WTC11 (cell line): ENCODE results near the gene ZBTB16. TPM values are rescaled to one million over a fixed set of nuclear protein-coding genes. Genes with fewer than 3 reads are reported as not detected.

Source experiments
- ATAC-seq: fragments of 200-7000 bp; cut with Tn5 transposase; 2 replicates; pipeline ENCODE4 v1.10.0; 2021; ENCODE audit warnings: mild to moderate bottlenecking, moderate library complexity
- CTCF ChIA-PET: fragments of 300-600 bp; sonication (Branson Sonifier 250); formaldehyde crosslinking; loops from one replicate; lab custom pipeline; 2021; ENCODE audit warnings: antibody characterized with exemption; lab: Charles Lee
- POLR2A ChIA-PET: fragments of 350-600 bp; sonication (Branson Sonifier 250); formaldehyde crosslinking; loops from one replicate; lab custom pipeline; 2021; ENCODE audit warnings: antibody characterized with exemption; lab: Charles Lee
- DNase-seq: peaks from one replicate; pipeline ENCODE4 v3.0.0; 2021; ENCODE audit warnings: low spot score
- H3K27ac Mint-ChIP-seq: 2 replicates; pipeline ENCODE4 v1.8.0; 2021; ENCODE audit warnings: mixed read lengths
- H3K27me3 Mint-ChIP-seq: 2 replicates; pipeline ENCODE4 v1.8.0; 2021; ENCODE audit warnings: low read depth, mild to moderate bottlenecking, moderate library complexity, mixed read lengths
- H3K36me3 Mint-ChIP-seq: 2 replicates; pipeline ENCODE4 v1.8.0; 2021; ENCODE audit warnings: mixed read lengths
- H3K4me1 Mint-ChIP-seq: 2 replicates; pipeline ENCODE4 v1.8.0; 2022; ENCODE audit warnings: mixed read lengths
- H3K4me3 Mint-ChIP-seq: 2 replicates; pipeline ENCODE4 v1.8.0; 2021; ENCODE audit warnings: mild to moderate bottlenecking, moderate library complexity, mixed read lengths
- H3K9me3 Mint-ChIP-seq: 2 replicates; pipeline ENCODE4 v1.8.0; 2021; ENCODE audit warnings: mixed read lengths
- FOXJ3 ChIP-seq: sonication (generic); formaldehyde crosslinking; IDR thresholded peaks from 2 replicates; pipeline ENCODE4 v1.9.0; 2021; ENCODE audit warnings: missing genetic modification reagents, mild to moderate bottlenecking, borderline replicate concordance
- FOXP1 ChIP-seq: sonication (generic); formaldehyde crosslinking; IDR thresholded peaks from 2 replicates; pipeline ENCODE4 v1.8.0; 2022; ENCODE audit warnings: missing genetic modification reagents, mild to moderate bottlenecking, moderate library complexity, borderline replicate concordance
- IRF2 ChIP-seq: sonication (generic); formaldehyde crosslinking; IDR thresholded peaks from 2 replicates; pipeline ENCODE4 v1.8.0; 2022; ENCODE audit warnings: low read depth, missing genetic modification reagents, borderline replicate concordance
- KAT7 ChIP-seq: sonication (generic); formaldehyde crosslinking; IDR thresholded peaks from 2 replicates; pipeline ENCODE4 v1.8.1; 2023; ENCODE audit warnings: missing genetic modification reagents, mild to moderate bottlenecking, borderline replicate concordance
- NR2C2 ChIP-seq: sonication (generic); formaldehyde crosslinking; IDR thresholded peaks from 2 replicates; pipeline ENCODE4 v1.8.0; 2022; ENCODE audit warnings: mild to moderate bottlenecking, missing genetic modification reagents
- SOX15 ChIP-seq: fragments of 250-450 bp; sonication (Bioruptor Pico); IDR thresholded peaks from 2 replicates; pipeline ENCODE4 v1.9.0; 2021; ENCODE audit warnings: mild to moderate bottlenecking
- total RNA-seq: library from RNA; stranded (reverse); gene quantifications from 3 replicates; pipeline ENCODE4 v1.2.3, GENCODE V29; 2021
- TF ChIP-seq, protein P1 (sequence below): sonication (generic); formaldehyde crosslinking; IDR thresholded peaks from 2 replicates; pipeline ENCODE4 v1.8.0; 2023; ENCODE audit warnings: mild to moderate bottlenecking, missing genetic modification reagents
- TF ChIP-seq, protein P2 (sequence below): fragments of 250-450 bp; sonication (Bioruptor Pico); IDR thresholded peaks from 2 replicates; pipeline ENCODE4 v2.1.2; 2022; ENCODE audit warnings: mild to moderate bottlenecking, moderate library complexity
- TF ChIP-seq, protein P3 (sequence below): sonication (generic); formaldehyde crosslinking; conservative IDR thresholded peaks from 2 replicates; pipeline ENCODE4 v1.8.1; 2022; ENCODE audit warnings: mild to moderate bottlenecking, missing genetic modification reagents
- TF ChIP-seq, protein P4 (sequence below): sonication (generic); formaldehyde crosslinking; IDR thresholded peaks from 2 replicates; pipeline ENCODE4 v1.8.1; 2023; ENCODE audit warnings: mild to moderate bottlenecking, missing genetic modification reagents, borderline replicate concordance
- TF ChIP-seq, protein P5 (sequence below): sonication (generic); formaldehyde crosslinking; IDR thresholded peaks from 2 replicates; pipeline ENCODE4 v1.8.0; 2023; ENCODE audit warnings: missing genetic modification reagents
- TF ChIP-seq, protein P6 (sequence below): sonication (generic); formaldehyde crosslinking; IDR thresholded peaks from 2 replicates; pipeline ENCODE4 v1.8.0; 2023; ENCODE audit warnings: missing genetic modification reagents, mild to moderate bottlenecking, borderline replicate concordance
- TF ChIP-seq, protein P7 (sequence below): sonication (generic); formaldehyde crosslinking; IDR thresholded peaks from 2 replicates; pipeline ENCODE4 v1.8.0; 2022; ENCODE audit warnings: mild to moderate bottlenecking, missing genetic modification reagents

The ZBTB16 gene
- total RNA-seq, 1 experiment from 2014 or later, result 0.57 TPM

DNA sequence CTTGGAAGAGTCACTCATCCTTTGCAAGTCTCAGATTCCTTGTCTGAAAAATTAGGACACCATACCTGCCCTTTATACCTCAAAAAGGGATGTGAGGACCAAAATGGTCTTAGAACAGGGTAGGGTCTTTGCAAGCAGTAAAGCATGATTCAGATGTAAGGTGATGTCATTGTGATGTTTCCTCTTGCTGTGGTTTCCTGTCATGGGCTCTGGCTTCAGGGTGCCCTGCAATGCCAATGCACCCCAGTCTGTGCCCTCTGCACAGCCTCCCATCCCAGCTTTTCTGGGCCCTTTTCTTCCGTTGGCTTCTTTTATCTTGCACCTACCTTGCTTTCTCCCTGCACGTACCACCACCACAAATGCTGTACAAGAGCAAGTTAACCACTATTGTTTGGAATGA lies 148.9 kb downstream of the ZBTB16 start:
- TF ChIP-seq SOX15 (CRISPR knock-in tag) (no peak), KAT7 (no peak), IRF2 (CRISPR knock-in tag) (no peak), NR2C2 (CRISPR knock-in tag) (no peak), FOXJ3 (CRISPR knock-in tag) (no peak), FOXP1 (CRISPR knock-in tag) (no peak)
- TF ChIP-seq, protein P1, sequence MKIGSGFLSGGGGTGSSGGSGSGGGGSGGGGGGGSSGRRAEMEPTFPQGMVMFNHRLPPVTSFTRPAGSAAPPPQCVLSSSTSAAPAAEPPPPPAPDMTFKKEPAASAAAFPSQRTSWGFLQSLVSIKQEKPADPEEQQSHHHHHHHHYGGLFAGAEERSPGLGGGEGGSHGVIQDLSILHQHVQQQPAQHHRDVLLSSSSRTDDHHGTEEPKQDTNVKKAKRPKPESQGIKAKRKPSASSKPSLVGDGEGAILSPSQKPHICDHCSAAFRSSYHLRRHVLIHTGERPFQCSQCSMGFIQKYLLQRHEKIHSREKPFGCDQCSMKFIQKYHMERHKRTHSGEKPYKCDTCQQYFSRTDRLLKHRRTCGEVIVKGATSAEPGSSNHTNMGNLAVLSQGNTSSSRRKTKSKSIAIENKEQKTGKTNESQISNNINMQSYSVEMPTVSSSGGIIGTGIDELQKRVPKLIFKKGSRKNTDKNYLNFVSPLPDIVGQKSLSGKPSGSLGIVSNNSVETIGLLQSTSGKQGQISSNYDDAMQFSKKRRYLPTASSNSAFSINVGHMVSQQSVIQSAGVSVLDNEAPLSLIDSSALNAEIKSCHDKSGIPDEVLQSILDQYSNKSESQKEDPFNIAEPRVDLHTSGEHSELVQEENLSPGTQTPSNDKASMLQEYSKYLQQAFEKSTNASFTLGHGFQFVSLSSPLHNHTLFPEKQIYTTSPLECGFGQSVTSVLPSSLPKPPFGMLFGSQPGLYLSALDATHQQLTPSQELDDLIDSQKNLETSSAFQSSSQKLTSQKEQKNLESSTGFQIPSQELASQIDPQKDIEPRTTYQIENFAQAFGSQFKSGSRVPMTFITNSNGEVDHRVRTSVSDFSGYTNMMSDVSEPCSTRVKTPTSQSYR, result no peak
- TF ChIP-seq, protein P2, sequence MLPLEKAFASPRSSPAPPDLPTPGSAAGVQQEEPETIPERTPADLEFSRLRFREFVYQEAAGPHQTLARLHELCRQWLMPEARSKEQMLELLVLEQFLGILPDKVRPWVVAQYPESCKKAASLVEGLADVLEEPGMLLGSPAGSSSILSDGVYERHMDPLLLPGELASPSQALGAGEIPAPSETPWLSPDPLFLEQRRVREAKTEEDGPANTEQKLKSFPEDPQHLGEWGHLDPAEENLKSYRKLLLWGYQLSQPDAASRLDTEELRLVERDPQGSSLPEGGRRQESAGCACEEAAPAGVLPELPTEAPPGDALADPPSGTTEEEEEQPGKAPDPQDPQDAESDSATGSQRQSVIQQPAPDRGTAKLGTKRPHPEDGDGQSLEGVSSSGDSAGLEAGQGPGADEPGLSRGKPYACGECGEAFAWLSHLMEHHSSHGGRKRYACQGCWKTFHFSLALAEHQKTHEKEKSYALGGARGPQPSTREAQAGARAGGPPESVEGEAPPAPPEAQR (CRISPR knock-in tag), result no peak
- TF ChIP-seq, protein P3, sequence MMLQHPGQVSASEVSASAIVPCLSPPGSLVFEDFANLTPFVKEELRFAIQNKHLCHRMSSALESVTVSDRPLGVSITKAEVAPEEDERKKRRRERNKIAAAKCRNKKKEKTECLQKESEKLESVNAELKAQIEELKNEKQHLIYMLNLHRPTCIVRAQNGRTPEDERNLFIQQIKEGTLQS (CRISPR knock-in tag), result no peak
- TF ChIP-seq, protein P4, sequence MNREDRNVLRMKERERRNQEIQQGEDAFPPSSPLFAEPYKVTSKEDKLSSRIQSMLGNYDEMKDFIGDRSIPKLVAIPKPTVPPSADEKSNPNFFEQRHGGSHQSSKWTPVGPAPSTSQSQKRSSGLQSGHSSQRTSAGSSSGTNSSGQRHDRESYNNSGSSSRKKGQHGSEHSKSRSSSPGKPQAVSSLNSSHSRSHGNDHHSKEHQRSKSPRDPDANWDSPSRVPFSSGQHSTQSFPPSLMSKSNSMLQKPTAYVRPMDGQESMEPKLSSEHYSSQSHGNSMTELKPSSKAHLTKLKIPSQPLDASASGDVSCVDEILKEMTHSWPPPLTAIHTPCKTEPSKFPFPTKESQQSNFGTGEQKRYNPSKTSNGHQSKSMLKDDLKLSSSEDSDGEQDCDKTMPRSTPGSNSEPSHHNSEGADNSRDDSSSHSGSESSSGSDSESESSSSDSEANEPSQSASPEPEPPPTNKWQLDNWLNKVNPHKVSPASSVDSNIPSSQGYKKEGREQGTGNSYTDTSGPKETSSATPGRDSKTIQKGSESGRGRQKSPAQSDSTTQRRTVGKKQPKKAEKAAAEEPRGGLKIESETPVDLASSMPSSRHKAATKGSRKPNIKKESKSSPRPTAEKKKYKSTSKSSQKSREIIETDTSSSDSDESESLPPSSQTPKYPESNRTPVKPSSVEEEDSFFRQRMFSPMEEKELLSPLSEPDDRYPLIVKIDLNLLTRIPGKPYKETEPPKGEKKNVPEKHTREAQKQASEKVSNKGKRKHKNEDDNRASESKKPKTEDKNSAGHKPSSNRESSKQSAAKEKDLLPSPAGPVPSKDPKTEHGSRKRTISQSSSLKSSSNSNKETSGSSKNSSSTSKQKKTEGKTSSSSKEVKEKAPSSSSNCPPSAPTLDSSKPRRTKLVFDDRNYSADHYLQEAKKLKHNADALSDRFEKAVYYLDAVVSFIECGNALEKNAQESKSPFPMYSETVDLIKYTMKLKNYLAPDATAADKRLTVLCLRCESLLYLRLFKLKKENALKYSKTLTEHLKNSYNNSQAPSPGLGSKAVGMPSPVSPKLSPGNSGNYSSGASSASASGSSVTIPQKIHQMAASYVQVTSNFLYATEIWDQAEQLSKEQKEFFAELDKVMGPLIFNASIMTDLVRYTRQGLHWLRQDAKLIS (CRISPR knock-in tag), result no peak
- TF ChIP-seq, protein P5, sequence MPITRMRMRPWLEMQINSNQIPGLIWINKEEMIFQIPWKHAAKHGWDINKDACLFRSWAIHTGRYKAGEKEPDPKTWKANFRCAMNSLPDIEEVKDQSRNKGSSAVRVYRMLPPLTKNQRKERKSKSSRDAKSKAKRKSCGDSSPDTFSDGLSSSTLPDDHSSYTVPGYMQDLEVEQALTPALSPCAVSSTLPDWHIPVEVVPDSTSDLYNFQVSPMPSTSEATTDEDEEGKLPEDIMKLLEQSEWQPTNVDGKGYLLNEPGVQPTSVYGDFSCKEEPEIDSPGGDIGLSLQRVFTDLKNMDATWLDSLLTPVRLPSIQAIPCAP (CRISPR knock-in tag), result no peak
- TF ChIP-seq, protein P6, sequence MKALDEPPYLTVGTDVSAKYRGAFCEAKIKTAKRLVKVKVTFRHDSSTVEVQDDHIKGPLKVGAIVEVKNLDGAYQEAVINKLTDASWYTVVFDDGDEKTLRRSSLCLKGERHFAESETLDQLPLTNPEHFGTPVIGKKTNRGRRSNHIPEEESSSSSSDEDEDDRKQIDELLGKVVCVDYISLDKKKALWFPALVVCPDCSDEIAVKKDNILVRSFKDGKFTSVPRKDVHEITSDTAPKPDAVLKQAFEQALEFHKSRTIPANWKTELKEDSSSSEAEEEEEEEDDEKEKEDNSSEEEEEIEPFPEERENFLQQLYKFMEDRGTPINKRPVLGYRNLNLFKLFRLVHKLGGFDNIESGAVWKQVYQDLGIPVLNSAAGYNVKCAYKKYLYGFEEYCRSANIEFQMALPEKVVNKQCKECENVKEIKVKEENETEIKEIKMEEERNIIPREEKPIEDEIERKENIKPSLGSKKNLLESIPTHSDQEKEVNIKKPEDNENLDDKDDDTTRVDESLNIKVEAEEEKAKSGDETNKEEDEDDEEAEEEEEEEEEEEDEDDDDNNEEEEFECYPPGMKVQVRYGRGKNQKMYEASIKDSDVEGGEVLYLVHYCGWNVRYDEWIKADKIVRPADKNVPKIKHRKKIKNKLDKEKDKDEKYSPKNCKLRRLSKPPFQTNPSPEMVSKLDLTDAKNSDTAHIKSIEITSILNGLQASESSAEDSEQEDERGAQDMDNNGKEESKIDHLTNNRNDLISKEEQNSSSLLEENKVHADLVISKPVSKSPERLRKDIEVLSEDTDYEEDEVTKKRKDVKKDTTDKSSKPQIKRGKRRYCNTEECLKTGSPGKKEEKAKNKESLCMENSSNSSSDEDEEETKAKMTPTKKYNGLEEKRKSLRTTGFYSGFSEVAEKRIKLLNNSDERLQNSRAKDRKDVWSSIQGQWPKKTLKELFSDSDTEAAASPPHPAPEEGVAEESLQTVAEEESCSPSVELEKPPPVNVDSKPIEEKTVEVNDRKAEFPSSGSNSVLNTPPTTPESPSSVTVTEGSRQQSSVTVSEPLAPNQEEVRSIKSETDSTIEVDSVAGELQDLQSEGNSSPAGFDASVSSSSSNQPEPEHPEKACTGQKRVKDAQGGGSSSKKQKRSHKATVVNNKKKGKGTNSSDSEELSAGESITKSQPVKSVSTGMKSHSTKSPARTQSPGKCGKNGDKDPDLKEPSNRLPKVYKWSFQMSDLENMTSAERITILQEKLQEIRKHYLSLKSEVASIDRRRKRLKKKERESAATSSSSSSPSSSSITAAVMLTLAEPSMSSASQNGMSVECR, result no peak
- TF ChIP-seq, protein P7, sequence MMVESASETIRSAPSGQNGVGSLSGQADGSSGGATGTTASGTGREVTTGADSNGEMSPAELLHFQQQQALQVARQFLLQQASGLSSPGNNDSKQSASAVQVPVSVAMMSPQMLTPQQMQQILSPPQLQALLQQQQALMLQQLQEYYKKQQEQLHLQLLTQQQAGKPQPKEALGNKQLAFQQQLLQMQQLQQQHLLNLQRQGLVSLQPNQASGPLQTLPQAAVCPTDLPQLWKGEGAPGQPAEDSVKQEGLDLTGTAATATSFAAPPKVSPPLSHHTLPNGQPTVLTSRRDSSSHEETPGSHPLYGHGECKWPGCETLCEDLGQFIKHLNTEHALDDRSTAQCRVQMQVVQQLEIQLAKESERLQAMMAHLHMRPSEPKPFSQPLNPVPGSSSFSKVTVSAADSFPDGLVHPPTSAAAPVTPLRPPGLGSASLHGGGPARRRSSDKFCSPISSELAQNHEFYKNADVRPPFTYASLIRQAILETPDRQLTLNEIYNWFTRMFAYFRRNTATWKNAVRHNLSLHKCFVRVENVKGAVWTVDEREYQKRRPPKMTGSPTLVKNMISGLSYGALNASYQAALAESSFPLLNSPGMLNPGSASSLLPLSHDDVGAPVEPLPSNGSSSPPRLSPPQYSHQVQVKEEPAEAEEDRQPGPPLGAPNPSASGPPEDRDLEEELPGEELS, result no peak
- Mint-ChIP-seq H3K27ac (no peak overlapping the region), H3K9me3 (no peaks in the 10 kb centered on the region), H3K4me3 (no peak overlapping the region), H3K36me3 (no peaks in the 10 kb centered on the region), H3K27me3 (no peaks in the 10 kb centered on the region), H3K4me1 (peaks cover 35% of the 10 kb centered on the region)
- DNase-seq, result no peak
- no peak for ATAC-seq
- ChIA-PET CTCF (no interaction called here), POLR2A (no interaction called here)
